Stimulated activated CD8-positive, alpha-beta memory T cell treated with anti-CD3 and anti-CD28 coated beads, Interleukin-7, amount 100 ng/mL, for 1 hour (primary cell): ENCODE results near the gene ART4.

Experiments
- DNase-seq, 2 donors: peaks; one replicate each; pipeline ENCODE4 v3.0.0-alpha.2; 2020; ENCODE audit warnings: low read depth in 2 of 2

The ART4 gene

GRCh38 chr12:14852880-14853279 is 9.6 kb upstream of the ART4 start:
- no peak for DNase-seq

GRCh38 chr12:14850929-14851663 is 7.8 kb upstream of the ART4 start:
- DNase-seq, result no peak

GRCh38 chr12:14849661-14850060 is 6.3 kb upstream of the ART4 start:
- no peak for DNase-seq

- DNase-seq, result no peak
These were observed 3.7 kb upstream of the ART4 start for GRCh38 chr12:14846876-14847580.

GRCh38 chr12:14846042-14846587 is 2.8 kb upstream of the ART4 start:
- DNase-seq, result no peak

GRCh38 chr12:14845350-14845750 is 2.0 kb upstream of the ART4 start:
- peak; percentile 8 to 9 for DNase-seq

- DNase-seq, result no peak
These were observed 1.1 kb upstream of the ART4 start for GRCh38 chr12:14844401-14844800.

GRCh38 chr12:14842315-14842714 is 1.0 kb downstream of the ART4 start:
- DNase-seq, result no peak

- no peak for DNase-seq
These were observed 1.6 kb downstream of the ART4 start for GRCh38 chr12:14841761-14842160.

- DNase-seq, result no peak
These were observed 2.7 kb downstream of the ART4 start for GRCh38 chr12:14840616-14841015.

- no peak for DNase-seq
These were observed 4.1 kb downstream of the ART4 start for GRCh38 chr12:14839262-14839661.

- no peak for DNase-seq
These were observed 6.8 kb downstream of the ART4 start for GRCh38 chr12:14836336-14837210.

- no peak for DNase-seq
These were observed 8.8 kb downstream of the ART4 start for GRCh38 chr12:14834509-14834908.

GRCh38 chr12:14833952-14834351 is 9.4 kb downstream of the ART4 start:
- no peak for DNase-seq

GRCh38 chr12:14833336-14833735 is 10.0 kb downstream of the ART4 start:
- DNase-seq, result no peak

GRCh38 chr12:14828892-14829291 is 14.4 kb downstream of the ART4 start:
- no peak for DNase-seq

GRCh38 chr12:14827043-14827442 is 16.3 kb downstream of the ART4 start:
- DNase-seq, result no peak

GRCh38 chr12:14826491-14826890 is 16.8 kb downstream of the ART4 start:
- DNase-seq, result no peak

- DNase-seq, result no peak
These were observed 18.1 kb downstream of the ART4 start for GRCh38 chr12:14825256-14825655.

GRCh38 chr12:14824012-14824634 is 19.2 kb downstream of the ART4 start:
- DNase-seq, result no peak

GRCh38 chr12:14814014-14814413 is 29.3 kb downstream of the ART4 start, which contains the start of gene SMCO3:
SMCO3 (minus strand) TSS chr12:14814182; CDS start chr12:14806680, 7,502 bp downstream.
- DNase-seq, result no peak

GRCh38 chr12:14811486-14811885 is 31.8 kb downstream of the ART4 start:
- DNase-seq, result no peak
